ENCODE results near the gene CXCL12. TPM values are rescaled to one million over a fixed set of nuclear protein-coding genes. Genes with fewer than 3 reads are reported as not detected.

CXCL12 gene
- total RNA-seq, 2 experiments from 2014 or later: not detected

GRCh38 chr10:44386546-44387052, 1.7 kb upstream of the CXCL12 start:
- POLR2A ChIA-PET: no interaction called here
- CTCF ChIA-PET: interaction anchor here (0.6 to 2.5 kb wide), 7 partner anchors 9 to 716 kb away, joined by 3 to 9 read pairs (median 4); no protein-coding TSS in a partner anchor

- ChIA-PET POLR2A (no interaction called here), CTCF (interaction anchor here (1.2 to 2.5 kb wide), 4 partner anchors 9 to 715 kb away, joined by 3 to 9 read pairs (median 6); no protein-coding TSS in a partner anchor)
Measured at GRCh38 chr10:44385696-44386441, 972 bp upstream of the CXCL12 start.

- ChIA-PET POLR2A (no interaction called here), CTCF (interaction anchor here (1.1 kb wide), 1 partner anchor 712 kb away, joined by 3 read pairs; no protein-coding TSS in a partner anchor)
Measured at GRCh38 chr10:44384601-44385025, 284 bp downstream of the CXCL12 start.

GRCh38 chr10:44383749-44384600, 922 bp downstream of the CXCL12 start:
- ChIA-PET CTCF (interaction anchor here (1.1 kb wide), 1 partner anchor 712 kb away, joined by 3 read pairs; no protein-coding TSS in a partner anchor), POLR2A (no interaction called here)

- ChIA-PET CTCF (interaction anchor here (1.1 kb wide), 1 partner anchor 711 kb away, joined by 3 read pairs; no protein-coding TSS in a partner anchor), POLR2A (no interaction called here)
Measured at GRCh38 chr10:44382981-44383748, 1.7 kb downstream of the CXCL12 start.

GRCh38 chr10:44382131-44382858, 2.6 kb downstream of the CXCL12 start:
- POLR2A ChIA-PET: interaction anchor here (0.6 kb wide), 1 partner anchor 40 kb away, joined by 3 read pairs; no protein-coding TSS in a partner anchor

GRCh38 chr10:44380829-44381600, 3.9 kb downstream of the CXCL12 start:
- CTCF ChIA-PET: no interaction called here
- POLR2A ChIA-PET: no interaction called here

More at GRCh38 chr10:44382131-44382858, 2.6 kb downstream of the CXCL12 start:
- CTCF ChIA-PET: no interaction called here

GRCh38 chr10:44379907-44380306, 5.0 kb downstream of the CXCL12 start:
- POLR2A ChIA-PET: no interaction called here
- CTCF ChIA-PET: no interaction called here

GRCh38 chr10:44378626-44379025, 6.3 kb downstream of the CXCL12 start:
- ChIA-PET CTCF (no interaction called here), POLR2A (no interaction called here)

- ChIA-PET CTCF (interaction anchor here (1.6 kb wide), 1 partner anchor 9 kb away, joined by 5 read pairs; no protein-coding TSS in a partner anchor), POLR2A (no interaction called here)
Measured at GRCh38 chr10:44377651-44378310, 7.1 kb downstream of the CXCL12 start.

GRCh38 chr10:44376472-44377099, 8.3 kb downstream of the CXCL12 start:
- ChIA-PET CTCF (interaction anchor here (1.6 kb wide), 1 partner anchor 10 kb away, joined by 5 read pairs; no protein-coding TSS in a partner anchor), POLR2A (no interaction called here)

GRCh38 chr10:44374155-44374554, 10.7 kb downstream of the CXCL12 start:
- POLR2A ChIA-PET: no interaction called here
- CTCF ChIA-PET: no interaction called here

GRCh38 chr10:44373341-44373995, 11.4 kb downstream of the CXCL12 start:
- POLR2A ChIA-PET: no interaction called here
- CTCF ChIA-PET: no interaction called here

GRCh38 chr10:44372181-44372580, 12.7 kb downstream of the CXCL12 start:
- ChIA-PET POLR2A (no interaction called here), CTCF (no interaction called here)

GRCh38 chr10:44370731-44371248, 14.1 kb downstream of the CXCL12 start:
- ChIA-PET POLR2A (no interaction called here), CTCF (no interaction called here)

- ChIA-PET CTCF (no interaction called here), POLR2A (no interaction called here)
Measured at GRCh38 chr10:44369854-44370253, 15.0 kb downstream of the CXCL12 start.

GRCh38 chr10:44369296-44369695, 15.6 kb downstream of the CXCL12 start:
- POLR2A ChIA-PET: no interaction called here

More at GRCh38 chr10:44369296-44369695, 15.6 kb downstream of the CXCL12 start:
- CTCF ChIA-PET: no interaction called here

Data from activated CD8-positive, alpha-beta memory T cell treated with anti-CD3 and anti-CD28 coated beads for 36 hours (primary cell).